Epithelial cell of esophagus (primary cell): ENCODE measurements around the gene KLF3.

Experiments
- DNase-seq: peaks from one replicate; pipeline ENCODE4 v3.0.0; 2010; ENCODE audit warnings: low read depth
- H3K4me3 ChIP-seq: 2 replicates; pipeline ENCODE4 v1.5.1; 2011; ENCODE audit warnings: mild to moderate bottlenecking, low read length, control low read depth
- TF ChIP-seq, protein P1 (sequence below): IDR thresholded peaks from 2 replicates; pipeline ENCODE4 v1.5.1; 2011; ENCODE audit warnings: low read depth, mild to moderate bottlenecking, low read length, control low read depth, inconsistent platforms; ENCODE audit not compliant: insufficient read depth; ENCODE audit errors: missing control alignments

KLF3 gene

DNA sequence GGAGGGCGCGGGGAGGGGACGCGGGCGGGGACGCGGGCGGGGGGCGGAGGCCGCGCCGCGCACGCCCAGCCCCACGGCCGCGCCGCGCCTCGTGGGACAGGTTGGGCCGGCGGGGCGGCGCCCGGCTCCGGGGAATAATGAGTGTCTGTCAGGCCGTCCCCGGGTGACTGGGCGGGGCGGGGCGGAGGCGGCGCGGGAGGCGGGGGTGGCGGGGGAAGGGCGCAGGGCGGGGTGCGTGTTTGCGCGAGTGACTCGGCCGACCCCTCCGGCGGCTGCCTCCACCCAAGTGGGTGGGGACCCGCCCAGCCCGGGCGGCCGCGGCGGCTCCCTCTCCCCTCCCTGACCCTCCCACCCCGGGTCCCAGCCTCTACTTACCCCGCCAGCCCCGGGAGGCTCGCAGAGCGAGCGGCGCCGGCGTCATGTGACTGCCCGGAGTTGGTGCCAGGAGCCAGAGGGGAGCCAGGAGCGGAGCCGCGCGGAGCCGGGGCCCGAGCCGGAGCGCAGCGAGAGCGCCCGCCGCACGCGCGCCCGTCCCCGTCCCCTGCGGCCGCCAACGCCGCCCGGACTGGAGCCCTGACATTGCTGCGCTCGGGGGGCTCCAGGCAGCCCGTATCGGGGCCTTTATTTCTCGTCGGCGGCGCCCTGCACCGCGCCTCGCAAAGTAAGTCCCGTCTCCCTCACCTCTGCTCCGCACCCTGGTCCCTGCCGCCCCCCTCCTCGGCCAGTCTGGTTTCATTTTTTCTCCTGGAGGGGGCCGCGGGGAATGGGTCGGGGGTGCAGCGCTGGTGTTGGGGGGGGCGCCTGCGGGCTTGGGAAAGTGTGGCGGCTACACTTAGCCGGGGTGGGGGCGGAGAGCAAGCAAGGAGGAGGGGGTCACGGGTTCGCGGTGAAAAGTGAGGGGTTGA is at the start of gene KLF3:
KLF3 (plus strand) TSS at position 399 of the 905 bp plus-strand sequence. CDS start 16,427 bp downstream, outside the sequence.
- peak within 1 kb of the TSS; percentile 88 for H3K4me3 ChIP-seq
- peak; percentile 93 for DNase-seq
- TF ChIP-seq, protein P1, sequence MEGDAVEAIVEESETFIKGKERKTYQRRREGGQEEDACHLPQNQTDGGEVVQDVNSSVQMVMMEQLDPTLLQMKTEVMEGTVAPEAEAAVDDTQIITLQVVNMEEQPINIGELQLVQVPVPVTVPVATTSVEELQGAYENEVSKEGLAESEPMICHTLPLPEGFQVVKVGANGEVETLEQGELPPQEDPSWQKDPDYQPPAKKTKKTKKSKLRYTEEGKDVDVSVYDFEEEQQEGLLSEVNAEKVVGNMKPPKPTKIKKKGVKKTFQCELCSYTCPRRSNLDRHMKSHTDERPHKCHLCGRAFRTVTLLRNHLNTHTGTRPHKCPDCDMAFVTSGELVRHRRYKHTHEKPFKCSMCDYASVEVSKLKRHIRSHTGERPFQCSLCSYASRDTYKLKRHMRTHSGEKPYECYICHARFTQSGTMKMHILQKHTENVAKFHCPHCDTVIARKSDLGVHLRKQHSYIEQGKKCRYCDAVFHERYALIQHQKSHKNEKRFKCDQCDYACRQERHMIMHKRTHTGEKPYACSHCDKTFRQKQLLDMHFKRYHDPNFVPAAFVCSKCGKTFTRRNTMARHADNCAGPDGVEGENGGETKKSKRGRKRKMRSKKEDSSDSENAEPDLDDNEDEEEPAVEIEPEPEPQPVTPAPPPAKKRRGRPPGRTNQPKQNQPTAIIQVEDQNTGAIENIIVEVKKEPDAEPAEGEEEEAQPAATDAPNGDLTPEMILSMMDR: no peak

DNA sequence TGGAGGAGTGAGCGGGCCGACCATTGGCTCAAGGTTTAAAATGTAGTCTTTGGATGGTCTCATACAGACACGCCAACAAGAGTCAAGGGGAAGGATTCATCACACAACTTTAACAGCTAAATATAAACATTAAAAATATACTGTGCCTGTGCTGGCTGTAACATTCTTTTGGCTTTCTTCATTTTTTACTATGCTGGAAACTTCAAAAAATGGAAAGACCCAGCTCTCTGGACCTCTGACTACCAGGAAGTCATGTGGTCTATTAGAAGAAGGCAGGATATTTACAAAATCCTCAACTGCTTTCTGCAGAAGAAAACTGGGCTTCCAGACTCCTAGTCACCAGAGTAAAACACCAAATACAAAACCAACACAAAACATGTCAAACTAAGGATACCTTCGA is 49.8 kb upstream of the KLF3 start:
- no peak for DNase-seq
- TF ChIP-seq, protein P1: no peak
- H3K4me3 ChIP-seq: no peak overlapping the region

DNA sequence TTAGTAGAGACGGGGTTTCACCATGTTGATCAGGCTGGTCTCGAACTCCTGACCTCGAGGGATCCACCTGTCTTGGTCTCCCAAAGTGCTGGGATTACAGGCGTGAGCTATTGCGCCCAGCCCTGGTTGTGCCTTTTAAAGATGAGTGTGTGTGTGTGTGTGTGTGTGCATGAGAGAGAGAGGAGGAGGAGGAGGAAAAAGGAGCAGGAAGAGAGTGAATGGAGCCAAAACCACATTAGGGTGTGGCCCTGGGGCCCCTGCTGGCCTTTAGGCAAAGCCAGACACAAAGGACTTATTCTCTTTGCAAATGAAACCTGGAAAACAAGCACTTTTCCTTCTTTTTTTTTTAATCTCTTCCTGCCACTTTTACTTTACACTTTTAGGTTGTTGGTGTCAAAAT is 48.2 kb upstream of the KLF3 start:
- no peak for DNase-seq
- TF ChIP-seq, protein P1: no peak
- no peak overlapping the region for H3K4me3 ChIP-seq

DNA sequence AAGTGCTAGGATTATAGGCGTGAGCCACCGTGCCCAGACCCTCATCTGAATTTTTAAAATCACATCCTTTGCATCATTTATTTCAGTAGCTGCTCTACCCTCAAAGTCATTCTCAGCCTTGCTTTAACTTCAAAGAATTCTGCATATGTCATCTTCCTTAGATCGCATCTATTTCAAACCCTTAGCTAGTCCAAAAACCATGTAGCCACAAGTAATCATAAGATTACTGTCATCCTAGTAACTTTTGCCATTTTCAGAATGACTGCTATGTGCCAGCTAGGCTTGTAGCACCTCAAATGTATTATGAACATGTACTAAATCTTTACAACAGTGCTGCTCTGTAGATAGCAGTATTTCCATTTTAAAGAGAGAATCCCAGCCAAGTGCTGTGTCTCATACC is 45.5 kb upstream of the KLF3 start:
- no peak for DNase-seq
- H3K4me3 ChIP-seq: no peak overlapping the region
- TF ChIP-seq, protein P1: no peak

DNA sequence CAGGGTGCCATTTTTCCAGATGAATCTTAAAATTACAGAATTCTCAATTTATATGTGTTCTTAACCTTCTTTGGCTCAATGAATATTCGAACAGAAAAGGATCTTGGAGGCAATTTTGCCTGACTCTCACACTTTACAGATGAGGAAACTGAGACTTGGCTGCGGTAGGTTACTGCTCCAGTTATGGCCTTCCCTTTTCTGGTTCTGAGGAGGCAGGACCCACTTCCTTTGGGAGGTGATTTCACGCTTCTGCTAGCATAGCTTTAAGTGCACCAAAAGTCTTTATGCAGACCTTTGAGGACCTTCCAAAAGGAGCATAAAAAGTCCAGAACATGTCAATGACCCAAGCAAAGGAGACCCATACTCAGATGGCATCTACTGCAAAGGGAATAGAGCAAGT is 44.7 kb upstream of the KLF3 start:
- H3K4me3 ChIP-seq: no peak overlapping the region
- TF ChIP-seq, protein P1: no peak
- DNase-seq: no peak

DNA sequence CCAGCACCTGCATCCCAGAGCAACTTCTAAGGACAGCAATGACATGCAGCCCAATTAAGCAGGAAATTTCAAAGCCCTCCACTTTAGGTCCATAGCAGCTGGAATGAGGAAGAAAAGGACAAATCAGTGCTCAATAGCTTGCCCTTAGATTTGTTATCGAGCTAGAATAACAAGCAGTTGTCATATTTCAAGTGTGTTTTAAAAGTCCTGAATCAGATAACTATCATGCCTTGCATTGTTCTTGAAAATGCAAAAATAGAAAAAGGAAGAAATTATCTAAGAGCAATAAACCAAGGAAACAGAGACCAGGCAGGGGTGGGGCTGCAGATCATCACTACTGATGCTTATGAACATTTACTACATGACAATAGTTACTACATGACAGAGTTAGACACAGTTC is 43.9 kb upstream of the KLF3 start:
- TF ChIP-seq, protein P1: no peak
- no peak for DNase-seq
- no peak overlapping the region for H3K4me3 ChIP-seq

DNA sequence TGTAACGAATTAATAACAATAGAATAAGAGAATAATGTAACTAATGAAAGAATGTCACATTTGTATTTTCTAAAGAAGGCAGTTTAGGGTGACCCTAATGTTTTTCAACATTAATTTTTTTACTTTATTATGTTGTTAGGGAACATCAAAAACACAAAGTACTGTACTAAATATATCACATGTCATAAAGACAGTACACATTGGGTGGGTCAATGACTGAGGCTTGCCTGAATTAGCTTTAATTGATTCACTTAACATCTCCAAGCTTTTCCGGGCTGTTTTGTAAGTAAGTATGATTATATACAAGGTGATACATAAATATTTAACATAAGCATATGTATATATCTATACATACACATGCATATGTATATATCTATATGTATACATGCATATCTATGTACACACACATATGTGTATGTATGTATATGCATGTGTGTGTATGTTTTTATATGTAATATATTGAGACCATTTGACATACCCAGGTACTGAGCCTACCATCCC is 43.4 kb upstream of the KLF3 start:
- DNase-seq: no peak
- H3K4me3 ChIP-seq: no peak overlapping the region
- TF ChIP-seq, protein P1: no peak
